ENCODE results near the gene CLK2.
"Not testable (repeated sequence)": the region's sequence is repeated elsewhere in the genome, so short reads cannot be mapped to it uniquely, and the experiment has no call there.

GRCh38 chr1:155225404-155225759 is 47.9 kb downstream of the CLK2 start:
- TF ChIP-seq CTCF, EZH2 (IDR thresholded peaks at IDR 0.05): not testable (repeated sequence)

Measured in neural progenitor cell (in vitro differentiated cells).